Endodermal cell (in vitro differentiated cells): ENCODE measurements around the gene SEC22A. TPM values are rescaled to one million over a fixed set of nuclear protein-coding genes. Genes with fewer than 3 reads are reported as not detected.

Source experiments
- DNase-seq: peaks from one replicate; pipeline ENCODE4 v3.0.0-alpha.2; 2017
- H3K27ac ChIP-seq: 2 replicates; pipeline ENCODE4 v1.5.1; 2013; ENCODE audit warnings: mild to moderate bottlenecking, low read depth, low read length, moderate library complexity
- H3K27me3 ChIP-seq: 2 replicates; pipeline ENCODE4 v1.6.1; 2013; ENCODE audit warnings: mild to moderate bottlenecking, low read length, moderate library complexity; ENCODE audit not compliant: insufficient read depth, control insufficient read depth, poor library complexity, severe bottlenecking
- H3K36me3 ChIP-seq: 2 replicates; pipeline ENCODE4 v1.7.0; 2013; ENCODE audit warnings: mild to moderate bottlenecking, low read length, moderate library complexity; ENCODE audit not compliant: control insufficient read depth, insufficient read depth
- H3K4me1 ChIP-seq: one replicate; pipeline ENCODE4 v1.7.0; 2013; ENCODE audit warnings: low read length; ENCODE audit not compliant: control insufficient read depth, insufficient read depth
- H3K4me3 ChIP-seq: 2 replicates; pipeline ENCODE4 v1.5.1; 2013; ENCODE audit warnings: mild to moderate bottlenecking, low read length, moderate library complexity
- H3K9ac ChIP-seq: 2 replicates; pipeline ENCODE4 v1.6.1; 2013; ENCODE audit warnings: mild to moderate bottlenecking, low read length, moderate library complexity; ENCODE audit not compliant: poor library complexity, severe bottlenecking; ENCODE audit errors: extremely low read depth
- H3K9me3 ChIP-seq: 2 replicates; pipeline ENCODE4 v1.6.1; 2013; ENCODE audit warnings: mild to moderate bottlenecking, low read length, moderate library complexity; ENCODE audit not compliant: control insufficient read depth
- H3K27ac Mint-ChIP-seq: 2 replicates; pipeline ENCODE4 v1.8.0; 2020; ENCODE audit warnings: mixed read lengths
- H3K27me3 Mint-ChIP-seq: 2 replicates; pipeline ENCODE4 v1.8.0; 2021; ENCODE audit warnings: mild to moderate bottlenecking, mixed read lengths; ENCODE audit not compliant: insufficient read depth
- H3K36me3 Mint-ChIP-seq: 2 replicates; pipeline ENCODE4 v1.8.0; 2020; ENCODE audit warnings: low read depth, mixed read lengths
- H3K4me1 Mint-ChIP-seq: 2 replicates; pipeline ENCODE4 v1.8.0; 2020; ENCODE audit warnings: mixed read lengths
- H3K4me3 Mint-ChIP-seq: 2 replicates; pipeline ENCODE4 v1.8.0; 2020; ENCODE audit warnings: mild to moderate bottlenecking, moderate library complexity, mixed read lengths
- H3K9me3 Mint-ChIP-seq: 2 replicates; pipeline ENCODE4 v1.8.0; 2020; ENCODE audit warnings: mild to moderate bottlenecking, mixed read lengths
- WGBS, 2 experiments: methylation state at CpG; one replicate each; pipeline versions ENCODE4 v1.1.5 to v1.1.7; 2013; ENCODE audit warnings: missing lambda C conversion rate in 2 of 2, mixed read lengths in 1 of 2; ENCODE audit not compliant: insufficient coverage in 1 of 2, insufficient read length in 1 of 2; 5-methylcytosine and 5-hydroxymethylcytosine counted together
- total RNA-seq, 2 donors: library from RNA; stranded (reverse); fragmentation: NEBNext Ultra II Directional in 1 of 2; extraction: Animal tissue kit (Norgen Biotek cat#: 25700) in 1 of 2; gene quantifications; 2 replicates in 1 of 2; 3 replicates in 1 of 2; pipeline ENCODE4 v1.2.1, GENCODE V29; 2021
- TF ChIP-seq, protein P1 (sequence below): fragments of 200-600 bp; sonication (generic); conservative IDR thresholded peaks from 2 replicates; pipeline ENCODE4 v1.5.0; 2021; ENCODE audit warnings: antibody characterized with exemption, mild to moderate bottlenecking

Gene SEC22A
- total RNA-seq, 2 donors from 2014 or later, result 19.5 to 21.8 TPM

DNA sequence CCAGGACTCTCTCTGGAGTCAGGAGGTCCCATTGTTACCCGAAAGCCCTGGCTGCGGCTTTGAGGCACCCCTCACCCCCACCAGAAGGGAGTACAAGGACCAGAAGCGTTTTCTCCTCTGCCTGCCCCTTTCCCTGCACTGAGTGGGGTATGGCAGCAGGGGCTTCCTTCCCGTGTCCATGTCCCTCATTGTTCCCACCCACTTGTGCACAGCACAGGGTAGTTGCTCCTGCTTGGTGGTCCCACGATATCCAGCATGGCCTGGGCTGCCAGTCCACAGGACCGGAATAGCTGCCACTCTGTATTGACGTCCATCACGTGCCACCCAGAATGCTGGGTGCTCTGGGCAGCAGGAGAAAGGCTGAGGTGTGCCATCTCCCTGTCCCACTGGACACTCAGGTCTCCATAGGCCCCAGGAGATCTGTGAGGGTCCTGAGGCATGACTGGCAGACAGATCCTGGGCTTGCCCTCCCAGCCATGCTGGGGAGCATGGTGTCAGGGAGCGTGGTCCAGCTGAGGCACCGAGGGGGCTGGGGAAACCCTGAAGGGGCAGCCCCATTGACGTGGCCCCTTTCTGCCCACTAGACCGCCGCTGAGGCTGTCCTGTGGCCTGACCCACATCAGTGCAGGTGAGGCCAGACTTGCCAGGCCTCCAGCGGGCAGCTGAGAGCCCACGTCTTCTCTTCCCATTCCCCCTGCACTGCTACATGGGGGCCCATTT, 45.3 kb upstream of the SEC22A start:
- 94 to 98% methylated on average over 9 to 15 of the region's 15 CpGs for WGBS, 2 experiments
- Histone ChIP-seq H3K9me3 (no peaks in the 10 kb centered on the region), H3K4me1 (no peaks in the 10 kb centered on the region), H3K4me3 (no peak overlapping the region), H3K36me3 (peaks cover 79% of the 10 kb centered on the region), H3K27ac (peak overlapping the region; percentile 24), H3K27me3 (no peaks in the 10 kb centered on the region), H3K9ac (no peak overlapping the region)
- H3K27ac Mint-ChIP-seq, result no peak overlapping the region
- TF ChIP-seq, protein P1, sequence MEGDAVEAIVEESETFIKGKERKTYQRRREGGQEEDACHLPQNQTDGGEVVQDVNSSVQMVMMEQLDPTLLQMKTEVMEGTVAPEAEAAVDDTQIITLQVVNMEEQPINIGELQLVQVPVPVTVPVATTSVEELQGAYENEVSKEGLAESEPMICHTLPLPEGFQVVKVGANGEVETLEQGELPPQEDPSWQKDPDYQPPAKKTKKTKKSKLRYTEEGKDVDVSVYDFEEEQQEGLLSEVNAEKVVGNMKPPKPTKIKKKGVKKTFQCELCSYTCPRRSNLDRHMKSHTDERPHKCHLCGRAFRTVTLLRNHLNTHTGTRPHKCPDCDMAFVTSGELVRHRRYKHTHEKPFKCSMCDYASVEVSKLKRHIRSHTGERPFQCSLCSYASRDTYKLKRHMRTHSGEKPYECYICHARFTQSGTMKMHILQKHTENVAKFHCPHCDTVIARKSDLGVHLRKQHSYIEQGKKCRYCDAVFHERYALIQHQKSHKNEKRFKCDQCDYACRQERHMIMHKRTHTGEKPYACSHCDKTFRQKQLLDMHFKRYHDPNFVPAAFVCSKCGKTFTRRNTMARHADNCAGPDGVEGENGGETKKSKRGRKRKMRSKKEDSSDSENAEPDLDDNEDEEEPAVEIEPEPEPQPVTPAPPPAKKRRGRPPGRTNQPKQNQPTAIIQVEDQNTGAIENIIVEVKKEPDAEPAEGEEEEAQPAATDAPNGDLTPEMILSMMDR, result no peak
- no peak overlapping the region for H3K4me3 Mint-ChIP-seq
- H3K36me3 Mint-ChIP-seq, result peaks cover 35% of the 10 kb centered on the region
- DNase-seq, result peak; percentile 30
- H3K4me1 Mint-ChIP-seq, result no peaks in the 10 kb centered on the region
- H3K27me3 Mint-ChIP-seq, result no peaks in the 10 kb centered on the region
- H3K9me3 Mint-ChIP-seq, result no peaks in the 10 kb centered on the region

GRCh38 chr3:123157209-123157597, 44.5 kb upstream of the SEC22A start:
- H3K4me1 Mint-ChIP-seq, result no peaks in the 10 kb centered on the region
- H3K27me3 Mint-ChIP-seq, result no peaks in the 10 kb centered on the region

DNA sequence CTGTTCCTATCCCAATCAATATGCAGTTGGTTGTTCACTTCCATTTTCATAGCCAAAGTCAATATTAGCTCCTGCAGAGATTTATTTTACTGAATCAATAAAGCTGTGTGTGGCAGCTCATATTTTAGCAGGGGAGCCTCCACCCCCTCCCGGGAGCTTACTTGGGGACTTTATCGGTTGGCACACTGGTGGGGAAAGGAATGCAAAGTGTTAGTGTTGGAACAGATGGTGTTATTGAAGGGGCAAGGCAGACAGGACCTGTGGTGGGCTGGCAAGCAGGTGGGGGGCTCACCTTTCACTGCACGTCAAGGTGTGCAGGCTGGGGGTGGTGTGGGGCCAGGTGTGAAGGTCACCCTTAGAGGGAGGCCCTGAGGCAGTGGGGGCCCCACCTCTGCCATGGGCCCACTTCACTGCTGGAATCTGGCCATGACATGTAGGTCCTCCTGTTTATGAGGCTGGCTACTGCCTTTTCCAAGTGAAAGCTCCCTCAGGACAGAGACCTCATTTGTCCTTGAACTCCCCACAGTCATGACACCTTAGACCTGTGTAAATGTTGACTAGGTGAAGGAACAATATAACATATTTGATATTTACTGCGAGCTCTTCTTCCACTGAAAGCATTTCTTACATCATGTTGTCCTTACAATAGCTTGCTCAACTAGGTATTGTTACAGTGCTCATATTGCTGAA, 44.0 kb upstream of the SEC22A start:
- Mint-ChIP-seq H3K36me3 (peaks cover 44% of the 10 kb centered on the region), H3K27me3 (no peaks in the 10 kb centered on the region), H3K27ac (no peak overlapping the region), H3K9me3 (no peaks in the 10 kb centered on the region), H3K4me1 (no peaks in the 10 kb centered on the region), H3K4me3 (no peak overlapping the region)
- H3K4me1 ChIP-seq, result no peaks in the 10 kb centered on the region
- H3K27me3 ChIP-seq, result no peaks in the 10 kb centered on the region
- DNase-seq, result peak; percentile 23
- TF ChIP-seq, protein P1, result no peak
- peaks cover 84% of the 10 kb centered on the region for H3K36me3 ChIP-seq
- no peak overlapping the region for H3K27ac ChIP-seq
- 82 to 93% methylated on average over 2 to 4 of the region's 4 CpGs for WGBS, 2 experiments
- H3K4me3 ChIP-seq, result no peak overlapping the region
- no peak overlapping the region for H3K9ac ChIP-seq
- H3K9me3 ChIP-seq, result no peaks in the 10 kb centered on the region

More at GRCh38 chr3:123157209-123157597, 44.5 kb upstream of the SEC22A start:
- Mint-ChIP-seq H3K36me3 (peaks cover 42% of the 10 kb centered on the region), H3K27ac (no peak overlapping the region), H3K4me3 (no peak overlapping the region), H3K9me3 (no peaks in the 10 kb centered on the region)
- WGBS, 2 experiments, result 92% methylated on average over 2 of the region's 2 CpGs; no CpG with 5 or more reads in 1 of the 2 experiments
- TF ChIP-seq, protein P1, result no peak
- Histone ChIP-seq H3K4me1 (no peaks in the 10 kb centered on the region), H3K27me3 (no peaks in the 10 kb centered on the region), H3K27ac (no peak overlapping the region), H3K4me3 (no peak overlapping the region), H3K9me3 (no peaks in the 10 kb centered on the region), H3K9ac (no peak overlapping the region), H3K36me3 (peaks cover 83% of the 10 kb centered on the region)
- DNase-seq, result peak; percentile 32
